Measurements from ENCODE around the gene AGAP9. TPM values are rescaled to one million over a fixed set of nuclear protein-coding genes. Genes with fewer than 3 reads are reported as not detected.

Gene AGAP9
- total RNA-seq, 1 donor from 2014 or later = 24.0 TPM

- Mint-ChIP-seq H3K4me3 (no peak overlapping the region), H3K4me1 (peaks cover 10% of the 10 kb centered on the region), H3K9me3 (no peaks in the 10 kb centered on the region), H3K27me3 (ENCODE audit: low read depth) (peaks cover 4% of the 10 kb centered on the region), H3K27ac (no peak overlapping the region), H3K36me3 (no peaks in the 10 kb centered on the region)
- DNase-seq (ENCODE audit: low spot score in 2 of 2, unreplicated experiment in 2 of 2) = no peak
- TF ChIP-seq, protein P1, sequence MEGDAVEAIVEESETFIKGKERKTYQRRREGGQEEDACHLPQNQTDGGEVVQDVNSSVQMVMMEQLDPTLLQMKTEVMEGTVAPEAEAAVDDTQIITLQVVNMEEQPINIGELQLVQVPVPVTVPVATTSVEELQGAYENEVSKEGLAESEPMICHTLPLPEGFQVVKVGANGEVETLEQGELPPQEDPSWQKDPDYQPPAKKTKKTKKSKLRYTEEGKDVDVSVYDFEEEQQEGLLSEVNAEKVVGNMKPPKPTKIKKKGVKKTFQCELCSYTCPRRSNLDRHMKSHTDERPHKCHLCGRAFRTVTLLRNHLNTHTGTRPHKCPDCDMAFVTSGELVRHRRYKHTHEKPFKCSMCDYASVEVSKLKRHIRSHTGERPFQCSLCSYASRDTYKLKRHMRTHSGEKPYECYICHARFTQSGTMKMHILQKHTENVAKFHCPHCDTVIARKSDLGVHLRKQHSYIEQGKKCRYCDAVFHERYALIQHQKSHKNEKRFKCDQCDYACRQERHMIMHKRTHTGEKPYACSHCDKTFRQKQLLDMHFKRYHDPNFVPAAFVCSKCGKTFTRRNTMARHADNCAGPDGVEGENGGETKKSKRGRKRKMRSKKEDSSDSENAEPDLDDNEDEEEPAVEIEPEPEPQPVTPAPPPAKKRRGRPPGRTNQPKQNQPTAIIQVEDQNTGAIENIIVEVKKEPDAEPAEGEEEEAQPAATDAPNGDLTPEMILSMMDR (IDR thresholded peaks at IDR 0.05; ENCODE audit: unreplicated experiment) = no peak
Observed at GRCh38 chr10:47454780-47455058, 68.7 kb downstream of the AGAP9 start.

DNA sequence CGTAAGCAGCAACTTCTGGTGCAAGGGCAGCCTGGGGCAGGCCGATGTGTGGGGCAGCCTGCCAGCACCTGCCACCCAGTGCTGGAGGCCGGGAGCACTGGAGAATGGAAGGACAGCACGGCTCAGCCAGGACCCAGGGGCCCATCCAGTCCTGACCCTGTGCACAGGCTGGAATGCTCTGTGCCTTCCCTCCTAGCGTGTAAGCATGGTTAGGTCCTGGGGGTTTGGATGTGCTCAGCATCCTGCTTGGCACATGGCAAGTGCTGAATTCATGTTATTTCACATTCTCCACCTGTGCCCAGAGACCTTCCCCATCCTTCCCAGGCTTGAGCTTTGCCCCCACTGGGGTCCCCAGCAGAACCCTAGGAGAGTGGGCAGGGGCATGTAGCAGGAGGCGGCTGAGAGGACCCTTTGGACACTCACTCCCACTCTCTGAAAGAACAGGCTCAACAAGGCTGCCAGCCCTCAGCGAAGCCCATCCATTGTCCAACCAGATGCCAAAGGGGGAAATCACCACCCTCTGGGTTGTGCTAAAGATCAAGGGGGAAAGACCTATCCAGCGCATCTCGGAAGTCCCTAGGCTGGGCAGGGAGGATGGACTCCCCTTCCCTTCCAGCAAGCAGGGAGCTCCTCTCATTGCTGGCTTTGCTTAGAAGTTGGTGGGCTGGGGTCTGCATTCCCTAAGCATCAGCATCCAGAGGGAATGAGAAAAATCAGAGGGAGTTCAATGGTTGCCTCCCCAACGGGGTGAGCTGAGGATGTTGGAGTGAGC lies 69.2 kb downstream of the AGAP9 start:
- no peak for DNase-seq (ENCODE audit: low spot score in 2 of 2, unreplicated experiment in 2 of 2)
- TF ChIP-seq, protein P1 (IDR thresholded peaks at IDR 0.05; ENCODE audit: unreplicated experiment) = no peak
- Mint-ChIP-seq H3K27ac (no peak overlapping the region), H3K4me3 (no peak overlapping the region), H3K27me3 (ENCODE audit: low read depth) (peaks cover 4% of the 10 kb centered on the region), H3K9me3 (no peaks in the 10 kb centered on the region), H3K36me3 (no peaks in the 10 kb centered on the region), H3K4me1 (peaks cover 10% of the 10 kb centered on the region)

GRCh38 chr10:47453141-47454007 lies 70.1 kb downstream of the AGAP9 start:
- H3K4me1 Mint-ChIP-seq = peaks cover 10% of the 10 kb centered on the region
- TF ChIP-seq, protein P1 (IDR thresholded peaks at IDR 0.05; ENCODE audit: unreplicated experiment) = no peak
- H3K9me3 Mint-ChIP-seq = no peaks in the 10 kb centered on the region
- peaks cover 4% of the 10 kb centered on the region for H3K27me3 Mint-ChIP-seq (ENCODE audit: low read depth)
- no peak for DNase-seq (ENCODE audit: low spot score in 2 of 2, unreplicated experiment in 2 of 2)
- no peak overlapping the region for H3K4me3 Mint-ChIP-seq
- H3K27ac Mint-ChIP-seq = no peak overlapping the region
- no peaks in the 10 kb centered on the region for H3K36me3 Mint-ChIP-seq

DNA sequence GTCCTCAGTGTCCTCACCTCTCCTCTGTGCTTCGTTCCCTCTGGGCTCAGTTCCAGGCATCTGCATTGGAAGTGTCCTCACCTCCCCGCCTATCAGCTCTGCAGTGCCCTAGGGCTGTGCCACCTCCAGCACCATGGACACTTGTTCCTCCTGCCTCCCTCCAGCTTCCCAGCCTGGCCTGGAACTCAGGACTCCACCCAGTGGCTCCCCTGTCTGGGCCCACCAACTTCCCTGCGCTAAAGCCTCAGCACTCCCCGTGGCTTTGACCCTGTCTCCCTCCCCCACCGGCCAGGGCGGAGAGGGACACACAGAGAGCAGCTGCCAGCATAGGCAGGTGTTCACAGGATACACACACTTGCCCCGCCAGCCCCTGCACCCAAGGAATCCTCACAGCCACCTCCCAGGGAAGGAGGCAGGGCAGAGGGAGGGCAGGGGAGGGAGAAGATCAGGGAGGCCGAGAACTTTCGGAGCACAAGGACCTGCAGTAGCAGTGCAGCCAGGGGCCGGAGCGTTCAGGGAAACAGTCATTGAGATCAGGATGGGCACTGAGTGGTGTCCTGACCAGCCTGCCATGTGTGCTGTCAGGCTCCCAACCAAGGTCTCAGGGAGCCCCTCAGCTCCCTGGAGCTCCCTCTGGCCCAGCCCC lies 70.8 kb downstream of the AGAP9 start:
- TF ChIP-seq, protein P1 (IDR thresholded peaks at IDR 0.05; ENCODE audit: unreplicated experiment) = no peak
- H3K27me3 Mint-ChIP-seq (ENCODE audit: low read depth) = peaks cover 4% of the 10 kb centered on the region
- peak overlapping the region; percentile 37 for H3K27ac Mint-ChIP-seq
- no peak overlapping the region for H3K4me3 Mint-ChIP-seq
- peaks cover 10% of the 10 kb centered on the region for H3K4me1 Mint-ChIP-seq
- no peaks in the 10 kb centered on the region for H3K9me3 Mint-ChIP-seq
- DNase-seq (ENCODE audit: low spot score in 2 of 2, unreplicated experiment in 2 of 2) = no peak
- no peaks in the 10 kb centered on the region for H3K36me3 Mint-ChIP-seq

DNA sequence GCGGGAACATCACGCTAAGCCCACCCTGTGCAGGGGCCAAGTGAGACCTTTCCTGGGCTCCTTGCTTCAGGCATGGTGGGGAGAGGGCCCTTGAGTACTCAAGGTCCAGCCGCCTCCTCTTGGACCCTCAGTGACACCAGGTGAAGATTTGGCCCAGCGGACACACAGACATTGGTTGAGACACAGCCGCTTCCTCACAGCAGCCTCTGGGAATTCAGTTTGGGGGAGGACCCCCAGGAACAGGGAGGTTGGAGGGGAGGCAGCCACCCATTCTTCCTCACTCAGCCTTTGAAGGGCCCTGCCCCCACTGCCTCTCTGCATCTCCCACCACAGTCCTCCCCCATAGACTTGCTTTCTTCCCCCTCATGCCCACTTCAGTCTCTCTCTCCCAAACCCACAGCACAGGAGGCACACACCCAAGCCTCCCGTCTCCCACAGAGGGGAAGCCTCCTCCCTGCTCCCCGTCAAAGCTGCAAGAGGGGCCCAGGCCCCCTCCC lies 71.4 kb downstream of the AGAP9 start:
- no peak overlapping the region for H3K4me3 Mint-ChIP-seq
- no peaks in the 10 kb centered on the region for H3K36me3 Mint-ChIP-seq
- no peak overlapping the region for H3K27ac Mint-ChIP-seq
- TF ChIP-seq, protein P1 (IDR thresholded peaks at IDR 0.05; ENCODE audit: unreplicated experiment) = no peak
- H3K27me3 Mint-ChIP-seq (ENCODE audit: low read depth) = peaks cover 4% of the 10 kb centered on the region
- H3K4me1 Mint-ChIP-seq = peaks cover 10% of the 10 kb centered on the region
- no peaks in the 10 kb centered on the region for H3K9me3 Mint-ChIP-seq
- DNase-seq (ENCODE audit: low spot score in 2 of 2, unreplicated experiment in 2 of 2) = no peak

Other genes starting within 250 kb of the AGAP9 start
- gene GDF10, start 223.4 kb downstream of the AGAP9 start, total RNA-seq = 1.7 to 2.1 TPM (median 1.8 TPM) in 3 replicates
- gene GDF2, start 201.2 kb downstream of the AGAP9 start, total RNA-seq = not detected in 3 replicates
- not detected in 3 replicates for gene RBP3, start 175.3 kb downstream of the AGAP9 start, total RNA-seq
- 0.96 to 1.4 TPM (median 0.99 TPM) in 3 replicates for gene ZNF488, start 139.3 kb downstream of the AGAP9 start, total RNA-seq
- gene ANXA8, start 39.5 kb downstream of the AGAP9 start, total RNA-seq = 2.0 to 2.8 TPM (median 2.3 TPM) in 3 replicates
- not detected in 3 replicates for gene FAM25G, start 31.9 kb downstream of the AGAP9 start, total RNA-seq
- 0.73 to 1.3 TPM (median 0.81 TPM) in 3 replicates for gene SYT15B, start 240.0 kb upstream of the AGAP9 start, total RNA-seq

Data from mesothelial cell of epicardium (in vitro differentiated cells).